ENCODE data around the gene SPRY1.

The SPRY1 gene

GRCh38 chr4:123444290-123444731 lies 47.7 kb downstream of the SPRY1 start:
- no peak overlapping the region for H3K4me3 ChIP-seq (ENCODE audit: low read length)
- DNase-seq (ENCODE audit: low read depth) = no peak
- TF ChIP-seq CTCF (conservative IDR thresholded peaks at IDR 0.05; ENCODE audit: low read length) = no peak

GRCh38 chr4:123446865-123447474 lies 50.4 kb downstream of the SPRY1 start:
- no peak for DNase-seq (ENCODE audit: low read depth)
- H3K4me3 ChIP-seq (ENCODE audit: low read length) = no peak overlapping the region
- no peak for TF ChIP-seq CTCF (conservative IDR thresholded peaks at IDR 0.05; ENCODE audit: low read length)

GRCh38 chr4:123449362-123449761 lies 52.8 kb downstream of the SPRY1 start:
- TF ChIP-seq CTCF (conservative IDR thresholded peaks at IDR 0.05; ENCODE audit: low read length) = no peak
- H3K4me3 ChIP-seq (ENCODE audit: low read length) = no peak overlapping the region
- no peak for DNase-seq (ENCODE audit: low read depth)

- H3K4me3 ChIP-seq (ENCODE audit: low read length) = no peak overlapping the region
- DNase-seq (ENCODE audit: low read depth) = peak; percentile 58
- TF ChIP-seq CTCF (conservative IDR thresholded peaks at IDR 0.05; ENCODE audit: low read length) = no peak
These were observed 53.2 kb downstream of the SPRY1 start for GRCh38 chr4:123449780-123450179.

GRCh38 chr4:123450393-123450792 lies 53.8 kb downstream of the SPRY1 start:
- DNase-seq (ENCODE audit: low read depth) = no peak
- no peak overlapping the region for H3K4me3 ChIP-seq (ENCODE audit: low read length)
- TF ChIP-seq CTCF (conservative IDR thresholded peaks at IDR 0.05; ENCODE audit: low read length) = no peak

GRCh38 chr4:123452616-123453015 lies 56.0 kb downstream of the SPRY1 start:
- no peak for TF ChIP-seq CTCF (conservative IDR thresholded peaks at IDR 0.05; ENCODE audit: low read length)
- H3K4me3 ChIP-seq (ENCODE audit: low read length) = no peak overlapping the region
- peak; percentile 68 for DNase-seq (ENCODE audit: low read depth)

- DNase-seq (ENCODE audit: low read depth) = peak; percentile 15
- no peak for TF ChIP-seq CTCF (conservative IDR thresholded peaks at IDR 0.05; ENCODE audit: low read length)
- no peak overlapping the region for H3K4me3 ChIP-seq (ENCODE audit: low read length)
These were observed 56.6 kb downstream of the SPRY1 start for GRCh38 chr4:123453061-123453680.
